Naive thymus-derived CD4-positive, alpha-beta T cell (primary cell): ENCODE measurements around the gene DCHS2. TPM values are rescaled to one million over a fixed set of nuclear protein-coding genes. Genes with fewer than 3 reads are reported as not detected.

Experiments used
- ATAC-seq: fragments of 150-1000 bp; cut with Tn5 transposase; 2 replicates; pipeline ENCODE4 v1.10.0; 2021; ENCODE audit warnings: mild to moderate bottlenecking, moderate library complexity
- CTCF ChIA-PET: fragments of 350-600 bp; sonication (Branson Sonifier 250); formaldehyde crosslinking; loops from one replicate; lab custom pipeline; 2021; ENCODE audit warnings: antibody characterized with exemption; lab: Charles Lee
- POLR2A ChIA-PET: fragments of 350-600 bp; sonication (Branson Sonifier 250); formaldehyde crosslinking; loops from one replicate; lab custom pipeline; 2021; ENCODE audit warnings: antibody characterized with exemption, inconsistent platforms; lab: Charles Lee
- DNase-seq, 9 donors: peaks; one replicate each; pipeline versions ENCODE4 v3.0.0 to v3.0.0-alpha.2; 2020 to 2022; ENCODE audit warnings: mixed read lengths in 1 of 9
- H3K27ac ChIP-seq: one replicate; pipeline ENCODE4 v1.7.0; 2013; ENCODE audit warnings: mild to moderate bottlenecking, low read depth, low read length, moderate library complexity
- H3K27me3 ChIP-seq, 2 donors: one replicate each; pipeline ENCODE4 v1.7.0; 2013; ENCODE audit warnings: low read length in 2 of 2, mild to moderate bottlenecking in 2 of 2, moderate library complexity in 2 of 2; ENCODE audit not compliant: control insufficient read depth in 2 of 2, insufficient read depth in 2 of 2
- H3K36me3 ChIP-seq, 3 experiments: 1 replicate in 2 of 3; 2 replicates in 1 of 3; pipeline ENCODE4 v1.7.0; 2013; ENCODE audit warnings: low read length in 3 of 3, mild to moderate bottlenecking in 3 of 3, moderate library complexity in 1 of 3; ENCODE audit not compliant: insufficient read depth in 3 of 3, control insufficient read depth in 2 of 3
- H3K4me1 ChIP-seq, 2 donors: one replicate each; pipeline ENCODE4 v1.7.0; 2013; ENCODE audit warnings: low read length in 2 of 2, mild to moderate bottlenecking in 2 of 2, moderate library complexity in 1 of 2; ENCODE audit not compliant: control insufficient read depth in 2 of 2, insufficient read depth in 2 of 2
- H3K4me3 ChIP-seq: 2 replicates; pipeline ENCODE4 v1.7.0; 2013; ENCODE audit warnings: mild to moderate bottlenecking, low read length
- H3K9me3 ChIP-seq, 3 experiments: 1 replicate in 2 of 3; 2 replicates in 1 of 3; pipeline ENCODE4 v1.7.0; 2013; ENCODE audit warnings: low read length in 3 of 3; ENCODE audit not compliant: control insufficient read depth in 2 of 3
- H3K27ac Mint-ChIP-seq, 9 donors: one replicate each; pipeline ENCODE4 v1.8.0; 2020 to 2022; ENCODE audit warnings: mixed read lengths in 9 of 9, mild to moderate bottlenecking in 8 of 9, moderate library complexity in 5 of 9, inconsistent platforms in 2 of 9
- H3K27me3 Mint-ChIP-seq, 5 donors: one replicate each; pipeline ENCODE4 v1.8.0; 2021 to 2022; ENCODE audit warnings: mixed read lengths in 5 of 5, mild to moderate bottlenecking in 1 of 5
- H3K36me3 Mint-ChIP-seq, 5 donors: one replicate each; pipeline ENCODE4 v1.8.0; 2020 to 2022; ENCODE audit warnings: mixed read lengths in 5 of 5, mild to moderate bottlenecking in 3 of 5, inconsistent platforms in 1 of 5
- H3K4me1 Mint-ChIP-seq, 7 donors: one replicate each; pipeline ENCODE4 v1.8.0; 2020 to 2022; ENCODE audit warnings: mixed read lengths in 7 of 7, mild to moderate bottlenecking in 3 of 7, inconsistent platforms in 1 of 7
- H3K4me3 Mint-ChIP-seq, 10 donors: one replicate each; pipeline ENCODE4 v1.8.0; 2020 to 2022; ENCODE audit warnings: mild to moderate bottlenecking in 10 of 10, mixed read lengths in 10 of 10, moderate library complexity in 6 of 10, inconsistent platforms in 2 of 10
- H3K9me3 Mint-ChIP-seq, 11 donors: one replicate each; pipeline ENCODE4 v1.8.0; 2020 to 2022; ENCODE audit warnings: mixed read lengths in 11 of 11, mild to moderate bottlenecking in 4 of 11, inconsistent platforms in 1 of 11, moderate library complexity in 1 of 11
- intact Hi-C, 2 donors: fragments of 100-400 bp; cut with micrococcal nuclease; formaldehyde crosslinking; loops; one replicate each; pipeline ENCODE4 v1.15.1; 2023
- polyA plus RNA-seq, 2 donors: library from polyadenylated mRNA; unstranded; fragments of 300-500 nt; fragmentation: Illumina TruSeq; gene quantifications; one replicate each; pipeline ENCODE4 v1.2.3, GENCODE V29; 2021
- total RNA-seq, 6 experiments: library from RNA in 5 of 6; stranded (reverse) in 5 of 6; gene quantifications; 1 replicate in 5 of 6; 2 replicates in 1 of 6; pipeline ENCODE4 v1.2.3 and lab custom pipeline; 2021 to 2026

The DCHS2 gene
- total and polyA plus RNA-seq, 7 experiments from 2014 or later: 0.05 to 0.08 TPM; not detected in 5

- no peak for ATAC-seq
- no peaks in the 10 kb centered on the region for H3K4me1 Mint-ChIP-seq
- no peaks in the 10 kb centered on the region for H3K9me3 Mint-ChIP-seq
- Histone ChIP-seq H3K27ac (no peak overlapping the region), H3K27me3 (no peaks in the 10 kb centered on the region), H3K9me3 (no peaks in the 10 kb centered on the region), H3K36me3 (no peaks in the 10 kb centered on the region), H3K4me3 (no peak overlapping the region), H3K4me1 (no peaks in the 10 kb centered on the region)
- ChIA-PET POLR2A (no interaction called here), CTCF (interaction anchor here (0.6 kb wide), 1 partner anchor 28 kb away, joined by 3 read pairs; no protein-coding TSS in a partner anchor)
- peaks cover 4 to 24% (median 6%) of the 10 kb centered on the region in 5 donors for H3K27me3 Mint-ChIP-seq
- H3K36me3 Mint-ChIP-seq: no peaks in the 10 kb centered on the region
- intact Hi-C loops: no loop called here
- no peak overlapping the region for H3K4me3 Mint-ChIP-seq
- H3K27ac Mint-ChIP-seq: no peak overlapping the region
- no peak for DNase-seq
These were observed 50.5 kb downstream of the DCHS2 start for GRCh38 chr4:154441124-154441523.

- peaks cover 4 to 24% (median 10%) of the 10 kb centered on the region in 5 donors for H3K27me3 Mint-ChIP-seq
- no peak overlapping the region for H3K27ac Mint-ChIP-seq
- H3K36me3 ChIP-seq: no peaks in the 10 kb centered on the region
- ChIA-PET CTCF (no interaction called here), POLR2A (no interaction called here)
- H3K4me1 Mint-ChIP-seq: no peaks in the 10 kb centered on the region
- no peak overlapping the region for H3K27ac ChIP-seq
- H3K27me3 ChIP-seq: no peaks in the 10 kb centered on the region
- H3K36me3 Mint-ChIP-seq: no peaks in the 10 kb centered on the region
- ATAC-seq: no peak
- no peak overlapping the region for H3K4me3 ChIP-seq
- no peak for DNase-seq
- H3K9me3 ChIP-seq: no peaks in the 10 kb centered on the region
- no peaks in the 10 kb centered on the region for H3K4me1 ChIP-seq
- intact Hi-C loops: no loop called here
- no peak overlapping the region for H3K4me3 Mint-ChIP-seq
- no peaks in the 10 kb centered on the region for H3K9me3 Mint-ChIP-seq
These were observed 52.4 kb downstream of the DCHS2 start for GRCh38 chr4:154439224-154439623.

- no peaks in the 10 kb centered on the region for H3K4me1 ChIP-seq
- H3K9me3 ChIP-seq: no peaks in the 10 kb centered on the region
- no peak for DNase-seq
- ChIA-PET POLR2A (no interaction called here), CTCF (interaction anchor here (0.7 kb wide), 1 partner anchor 215 kb away, joined by 3 read pairs; no protein-coding TSS in a partner anchor)
- no peak overlapping the region for H3K27ac ChIP-seq
- ATAC-seq: no peak
- intact Hi-C loops: no loop called here
- no peaks in the 10 kb centered on the region for H3K36me3 Mint-ChIP-seq
- no peak overlapping the region for H3K4me3 Mint-ChIP-seq
- peaks cover 13 to 34% (median 20%) of the 10 kb centered on the region in 5 donors for H3K27me3 Mint-ChIP-seq
- H3K4me1 Mint-ChIP-seq: no peaks in the 10 kb centered on the region
- H3K36me3 ChIP-seq: no peaks in the 10 kb centered on the region
- no peak overlapping the region for H3K4me3 ChIP-seq
- H3K27me3 ChIP-seq: no peaks in the 10 kb centered on the region
- no peak overlapping the region for H3K27ac Mint-ChIP-seq
- peaks cover 0 to 2% (median 0%) of the 10 kb centered on the region in 11 donors for H3K9me3 Mint-ChIP-seq
These were observed 55.7 kb downstream of the DCHS2 start for GRCh38 chr4:154435895-154436294.

GRCh38 chr4:154433543-154433942 is 58.1 kb downstream of the DCHS2 start:
- DNase-seq (no peak), ATAC-seq (no peak)
- Histone ChIP-seq H3K4me3 (no peak overlapping the region), H3K27ac (no peak overlapping the region), H3K27me3 (no peaks in the 10 kb centered on the region), H3K4me1 (no peaks in the 10 kb centered on the region), H3K9me3 (no peaks in the 10 kb centered on the region), H3K36me3 (no peaks in the 10 kb centered on the region)
- ChIA-PET POLR2A (no interaction called here), CTCF (no interaction called here)
- Mint-ChIP-seq H3K27ac (no peak overlapping the region), H3K4me3 (no peak overlapping the region), H3K4me1 (no peaks in the 10 kb centered on the region), H3K9me3 (peaks cover 0 to 2% (median 0%) of the 10 kb centered on the region in 11 donors), H3K36me3 (no peaks in the 10 kb centered on the region), H3K27me3 (peaks cover 12 to 31% (median 17%) of the 10 kb centered on the region in 5 donors)
- intact Hi-C loops: no loop called here

- no peaks in the 10 kb centered on the region for H3K4me1 ChIP-seq
- H3K27ac Mint-ChIP-seq: no peak overlapping the region
- H3K4me1 Mint-ChIP-seq: no peaks in the 10 kb centered on the region
- H3K27me3 ChIP-seq: no peaks in the 10 kb centered on the region
- ATAC-seq (no peak), DNase-seq (no peak)
- H3K9me3 ChIP-seq: no peaks in the 10 kb centered on the region
- ChIA-PET POLR2A (no interaction called here), CTCF (no interaction called here)
- no peaks in the 10 kb centered on the region for H3K36me3 ChIP-seq
- no peak overlapping the region for H3K27ac ChIP-seq
- H3K9me3 Mint-ChIP-seq: peaks cover 0 to 2% (median 0%) of the 10 kb centered on the region in 11 donors
- intact Hi-C loops: no loop called here
- peaks cover 5 to 30% (median 17%) of the 10 kb centered on the region in 5 donors for H3K27me3 Mint-ChIP-seq
- H3K4me3 ChIP-seq: no peak overlapping the region
- H3K4me3 Mint-ChIP-seq: no peak overlapping the region
- no peaks in the 10 kb centered on the region for H3K36me3 Mint-ChIP-seq
These were observed 62.4 kb downstream of the DCHS2 start for GRCh38 chr4:154429176-154429575.

- Mint-ChIP-seq H3K4me3 (no peak overlapping the region), H3K4me1 (no peaks in the 10 kb centered on the region), H3K36me3 (no peaks in the 10 kb centered on the region), H3K27ac (peak overlapping the region in 1 of 9 donors; percentile 20), H3K9me3 (no peaks in the 10 kb centered on the region), H3K27me3 (peaks cover 6 to 28% (median 15%) of the 10 kb centered on the region in 5 donors)
- DNase-seq (no peak), ATAC-seq (no peak)
- H3K4me1 ChIP-seq: no peaks in the 10 kb centered on the region
- no peaks in the 10 kb centered on the region for H3K9me3 ChIP-seq
- intact Hi-C loops: no loop called here
- no peak overlapping the region for H3K4me3 ChIP-seq
- no peaks in the 10 kb centered on the region for H3K36me3 ChIP-seq
- no peaks in the 10 kb centered on the region for H3K27me3 ChIP-seq
- H3K27ac ChIP-seq: no peak overlapping the region
- ChIA-PET CTCF (no interaction called here), POLR2A (no interaction called here)
These were observed 64.5 kb downstream of the DCHS2 start for GRCh38 chr4:154427149-154427548.

GRCh38 chr4:154425514-154425913 is 66.1 kb downstream of the DCHS2 start:
- POLR2A ChIA-PET: no interaction called here
- no peaks in the 10 kb centered on the region for H3K36me3 Mint-ChIP-seq
- no peak for ATAC-seq
- H3K27ac Mint-ChIP-seq: no peak overlapping the region
- H3K9me3 Mint-ChIP-seq: no peaks in the 10 kb centered on the region
- CTCF ChIA-PET: no interaction called here
- H3K27me3 ChIP-seq: no peaks in the 10 kb centered on the region
- no peak overlapping the region for H3K27ac ChIP-seq
- no peak overlapping the region for H3K4me3 ChIP-seq
- no peak overlapping the region for H3K4me3 Mint-ChIP-seq
- H3K27me3 Mint-ChIP-seq: peaks cover 10 to 26% (median 19%) of the 10 kb centered on the region in 5 donors
- intact Hi-C loops: no loop called here
- no peaks in the 10 kb centered on the region for H3K4me1 Mint-ChIP-seq
- H3K36me3 ChIP-seq: no peaks in the 10 kb centered on the region
- H3K4me1 ChIP-seq: no peaks in the 10 kb centered on the region
- DNase-seq: no peak
- H3K9me3 ChIP-seq: no peaks in the 10 kb centered on the region
